GM21528 (cell line): ENCODE data around the gene TSPAN4.

Experiments used
- ATAC-seq: cut with Tn5 transposase; IDR thresholded peaks from one replicate; pipeline ENCODE4 v1.9.1; 2021; ENCODE audit warnings: mild to moderate bottlenecking, moderate library complexity; ENCODE audit not compliant: unreplicated experiment, low FRiP score

TSPAN4 gene

DNA sequence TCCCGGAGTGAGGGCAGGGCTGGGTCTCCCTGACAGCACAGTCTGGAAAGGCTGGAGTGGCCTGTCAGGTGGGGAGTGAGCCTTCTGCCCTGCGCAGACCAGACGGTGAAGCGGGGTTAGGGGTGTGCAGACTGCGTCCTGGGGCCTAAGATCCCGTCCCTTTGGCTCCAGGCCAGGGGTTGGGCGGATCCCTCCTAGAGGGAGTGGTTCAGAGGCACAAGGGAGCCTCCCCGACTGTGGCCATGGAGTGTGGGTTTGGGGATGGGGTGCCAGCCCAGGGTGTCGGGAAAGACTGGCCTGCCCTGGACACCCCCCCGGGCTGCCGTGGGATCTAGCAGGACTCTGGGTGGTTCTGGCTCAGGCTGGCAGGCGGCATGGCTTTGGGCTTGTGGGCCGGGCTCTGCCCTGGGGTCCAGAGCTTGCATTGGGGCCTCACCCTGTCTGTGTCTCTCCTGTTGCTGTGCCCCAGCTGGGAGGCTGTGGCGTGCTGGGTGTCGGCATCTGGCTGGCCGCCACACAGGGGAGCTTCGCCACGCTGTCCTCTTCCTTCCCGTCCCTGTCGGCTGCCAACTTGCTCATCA lies 19.5 kb downstream of the TSPAN4 start:
- no peak for ATAC-seq

DNA sequence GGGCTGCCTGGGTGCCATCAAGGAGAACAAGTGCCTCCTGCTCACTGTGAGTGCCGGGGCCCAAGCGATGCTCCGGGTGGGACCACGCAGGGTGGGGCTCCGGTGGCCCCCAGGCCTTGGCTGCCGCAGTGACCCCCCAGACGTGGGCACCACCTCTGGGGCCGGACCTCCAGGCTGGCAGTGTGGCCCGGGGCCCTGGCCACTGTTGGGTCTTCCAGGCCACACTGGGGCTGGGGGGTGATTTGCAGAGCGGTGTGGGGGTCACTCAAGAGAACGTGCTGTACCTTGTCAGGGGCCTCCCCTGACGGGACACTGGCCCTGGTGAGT lies 20.0 kb downstream of the TSPAN4 start:
- no peak for ATAC-seq

DNA sequence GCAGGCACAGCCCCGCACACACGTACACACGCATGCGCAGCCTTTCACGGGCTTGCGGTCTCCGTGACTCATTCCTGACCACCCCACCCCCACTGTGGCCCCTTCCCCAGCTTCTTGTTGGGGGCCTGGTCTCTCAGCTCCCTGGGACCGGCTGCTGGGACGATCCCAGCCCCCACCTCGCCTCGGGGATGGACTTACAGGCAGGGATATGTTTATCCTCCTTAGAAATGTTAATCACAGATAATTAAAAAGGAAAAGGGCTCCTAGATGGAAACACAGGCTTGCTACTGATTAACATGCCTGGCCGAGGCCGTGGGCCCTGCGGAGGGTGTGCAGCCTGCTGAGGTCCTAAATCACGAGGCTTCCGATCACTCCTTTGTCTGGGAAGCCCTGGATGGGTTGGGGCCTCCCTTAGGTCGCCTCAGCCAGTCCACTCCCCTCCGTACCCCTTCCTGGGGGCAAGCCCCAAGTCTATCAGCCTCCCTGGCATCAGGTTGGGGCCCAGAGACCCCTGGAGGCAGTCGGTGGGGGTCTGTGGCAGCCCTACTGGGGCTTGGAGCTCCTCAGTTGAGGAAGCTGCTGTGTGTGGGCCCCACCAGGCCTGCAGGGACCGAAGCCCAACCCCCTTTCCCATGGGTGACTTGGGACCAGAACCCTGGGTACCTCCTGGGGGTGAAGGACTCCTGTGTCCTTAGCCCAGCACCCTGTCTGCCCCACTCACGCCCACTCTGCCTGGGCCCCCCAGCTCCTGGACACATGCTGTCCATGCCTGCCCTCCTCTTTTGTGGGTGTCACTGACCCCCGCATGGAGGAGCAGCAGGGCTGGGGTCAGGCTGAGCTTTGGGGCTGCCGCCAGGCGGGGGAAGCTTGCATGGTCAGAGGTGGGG lies 20.6 kb downstream of the TSPAN4 start:
- no peak for ATAC-seq

DNA sequence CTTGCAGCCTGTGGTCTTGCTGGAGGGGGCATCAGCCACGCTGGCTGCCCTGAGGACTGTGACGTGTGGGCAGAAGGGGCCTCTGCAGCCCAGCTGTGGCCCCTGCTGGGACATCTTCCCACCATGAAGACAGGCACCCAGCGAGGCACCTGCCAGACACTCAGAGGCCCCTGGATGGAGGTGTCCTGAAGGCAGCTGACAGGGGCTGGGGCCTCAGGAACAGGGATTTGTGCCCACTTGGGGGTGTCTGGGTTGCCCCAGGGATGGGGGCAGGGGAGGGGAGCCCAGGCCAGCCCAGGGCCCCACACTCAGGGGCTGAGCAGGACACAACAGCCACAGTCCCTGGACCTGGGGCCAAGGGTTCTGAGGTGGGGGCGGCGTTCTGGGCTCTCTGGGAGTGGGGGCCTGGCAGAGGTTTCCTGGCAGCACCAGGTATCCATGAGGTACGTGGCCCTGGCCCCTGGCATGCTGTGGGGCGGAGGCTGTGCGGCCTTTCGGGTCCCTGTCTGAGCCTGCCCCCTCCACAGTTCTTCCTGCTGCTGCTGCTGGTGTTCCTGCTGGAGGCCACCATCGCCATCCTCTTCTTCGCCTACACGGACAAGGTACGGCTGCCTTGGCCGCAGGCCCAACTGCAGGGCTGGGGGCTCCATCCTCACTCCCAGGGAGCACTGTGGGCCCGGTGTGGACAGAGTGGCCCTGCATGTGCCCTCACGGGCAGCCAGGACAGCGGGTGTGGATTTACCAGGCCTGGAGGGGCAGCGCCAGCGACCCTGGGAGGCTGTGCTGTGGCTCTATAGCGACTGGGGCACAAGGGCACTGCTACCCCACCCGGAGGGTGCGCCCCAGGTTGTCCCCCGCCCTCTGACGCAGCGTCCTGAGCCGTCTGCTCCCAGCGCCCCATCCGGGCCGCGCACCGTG lies 21.5 kb downstream of the TSPAN4 start:
- ATAC-seq: no peak

DNA sequence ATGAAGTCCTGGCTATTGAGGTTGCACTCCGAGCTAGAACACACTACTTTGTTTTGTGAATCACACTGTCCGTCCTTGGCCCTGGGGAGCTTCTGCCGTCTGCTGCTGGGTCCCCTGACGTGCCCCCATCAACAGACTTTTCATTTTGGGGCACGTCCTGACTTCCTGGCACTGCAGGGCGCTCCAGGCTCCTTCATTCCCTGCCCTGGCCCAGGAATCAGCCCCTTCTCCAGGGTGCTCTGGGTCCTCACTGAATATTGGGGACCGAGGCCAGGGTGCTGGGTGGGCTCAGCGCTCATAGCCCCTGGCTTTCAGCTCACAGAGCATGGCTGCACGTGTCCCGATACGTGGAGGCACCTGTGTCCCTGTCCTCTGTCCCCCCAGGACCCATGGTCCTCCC lies 22.2 kb downstream of the TSPAN4 start:
- ATAC-seq: no peak

DNA sequence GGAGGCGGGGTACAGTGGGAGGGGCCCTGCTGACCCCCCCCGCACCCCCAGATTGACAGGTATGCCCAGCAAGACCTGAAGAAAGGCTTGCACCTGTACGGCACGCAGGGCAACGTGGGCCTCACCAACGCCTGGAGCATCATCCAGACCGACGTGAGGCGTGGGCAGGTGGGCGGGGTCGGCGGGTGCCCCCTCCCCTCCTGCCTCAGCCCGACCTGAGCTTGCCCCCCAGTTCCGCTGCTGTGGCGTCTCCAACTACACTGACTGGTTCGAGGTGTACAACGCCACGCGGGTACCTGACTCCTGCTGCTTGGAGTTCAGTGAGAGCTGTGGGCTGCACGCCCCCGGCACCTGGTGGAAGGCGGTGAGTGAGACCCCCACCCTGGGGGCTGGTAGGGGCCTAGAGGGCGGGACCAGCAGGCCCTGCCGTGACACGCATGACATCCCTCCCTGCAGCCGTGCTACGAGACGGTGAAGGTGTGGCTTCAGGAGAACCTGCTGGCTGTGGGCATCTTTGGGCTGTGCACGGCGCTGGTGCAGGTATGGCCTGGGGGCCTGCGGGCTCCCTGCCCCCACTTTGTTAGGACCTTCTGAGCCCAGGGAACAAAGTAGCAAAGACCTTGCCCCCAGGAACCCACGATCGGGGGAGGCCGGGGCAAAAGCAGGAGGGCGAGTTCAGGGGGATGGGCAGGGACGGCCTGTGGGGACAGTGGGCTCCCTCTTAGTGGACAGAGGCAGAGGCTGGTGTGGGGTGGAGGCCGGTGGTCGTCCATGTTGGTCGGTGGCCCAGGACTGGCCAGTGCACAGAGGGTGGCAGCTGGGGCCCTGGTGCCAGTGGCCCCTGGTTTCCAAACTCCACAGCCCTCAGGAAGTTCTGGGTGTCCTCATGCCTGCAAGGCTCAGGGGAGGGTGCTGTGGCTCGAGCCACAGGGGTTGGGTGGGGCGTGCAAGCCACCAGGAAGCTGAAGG lies 23.1 kb downstream of the TSPAN4 start:
- no peak for ATAC-seq

DNA sequence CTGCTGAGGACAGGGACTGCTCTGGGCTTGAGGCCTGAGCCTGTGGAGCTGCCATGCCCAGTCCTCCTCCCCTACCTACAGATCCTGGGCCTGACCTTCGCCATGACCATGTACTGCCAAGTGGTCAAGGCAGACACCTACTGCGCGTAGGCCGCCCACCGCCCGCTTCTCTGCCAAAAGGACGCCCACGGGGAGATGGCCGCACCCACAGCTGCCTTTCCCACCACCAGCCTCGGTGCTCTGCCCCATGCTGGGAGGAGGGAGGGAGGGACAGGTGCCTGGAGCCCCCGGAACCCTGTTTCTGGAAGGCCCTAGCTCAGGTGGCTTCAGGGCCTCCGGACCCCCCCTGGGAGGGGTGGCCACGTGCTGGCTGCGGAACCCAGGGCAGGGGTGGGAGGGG lies 23.8 kb downstream of the TSPAN4 start:
- no peak for ATAC-seq

DNA sequence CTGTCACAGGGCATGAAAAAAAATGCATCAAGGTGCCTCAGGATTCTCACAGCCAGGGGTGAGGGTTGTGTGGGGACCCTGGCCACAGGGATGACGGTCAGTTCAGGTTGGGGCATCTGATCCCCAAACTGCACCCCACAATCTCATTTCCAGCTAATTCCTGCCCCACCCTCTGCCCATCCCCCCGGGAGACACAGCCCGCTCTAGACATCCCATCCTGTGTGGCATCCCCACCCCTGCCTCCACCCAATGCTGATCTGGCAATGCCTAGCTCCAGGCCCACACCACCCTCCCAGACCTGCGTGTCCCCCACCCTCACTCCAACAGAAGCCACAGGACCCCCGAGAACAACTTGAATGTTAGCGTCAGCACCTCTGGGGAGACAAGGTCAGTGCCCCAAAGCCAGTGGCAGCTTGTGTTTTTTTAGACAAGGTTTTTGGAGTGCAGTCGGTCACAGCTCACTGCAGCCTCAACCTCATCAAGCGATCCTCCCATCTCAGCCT lies 25.3 kb downstream of the TSPAN4 start:
- no peak for ATAC-seq

DNA sequence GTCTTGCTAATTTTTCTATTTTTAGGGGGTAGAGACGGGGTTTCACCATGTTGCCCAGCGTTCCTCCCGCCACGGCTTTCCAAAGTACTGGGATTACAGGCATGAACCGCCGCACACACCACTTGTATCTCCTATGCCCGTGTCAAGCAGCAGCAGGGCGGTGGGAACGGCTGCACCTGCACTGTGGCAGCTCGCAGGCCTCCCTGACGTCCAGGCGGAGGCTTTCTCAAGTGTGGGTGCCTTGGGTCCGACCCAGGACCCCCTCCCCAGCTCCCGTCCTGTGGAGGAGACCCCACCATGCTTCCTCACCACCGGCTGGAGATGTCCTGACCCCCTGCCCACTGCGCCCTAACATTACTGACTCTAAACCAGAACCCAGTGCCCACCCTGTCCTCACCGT lies 25.7 kb downstream of the TSPAN4 start:
- no peak for ATAC-seq

DNA sequence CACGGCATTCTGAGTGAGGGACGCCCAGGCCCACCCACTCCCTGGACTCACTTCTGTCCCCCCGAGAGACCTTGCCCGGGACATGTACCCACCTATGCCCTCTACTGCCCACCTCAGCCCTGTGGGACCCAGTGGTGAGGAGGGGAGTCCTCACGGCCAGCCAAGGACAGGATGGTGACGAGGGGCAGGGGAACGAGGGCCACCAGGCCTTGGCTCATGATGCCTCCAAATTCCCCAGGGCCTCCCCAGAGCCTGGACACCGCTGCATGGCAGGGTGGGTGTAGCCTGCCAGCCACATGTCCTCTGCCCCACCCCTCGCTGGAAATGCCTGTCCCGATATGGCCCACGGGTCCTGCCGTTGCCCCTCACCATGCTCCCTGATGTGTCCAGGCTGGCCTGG lies 26.1 kb downstream of the TSPAN4 start:
- ATAC-seq: no peak

DNA sequence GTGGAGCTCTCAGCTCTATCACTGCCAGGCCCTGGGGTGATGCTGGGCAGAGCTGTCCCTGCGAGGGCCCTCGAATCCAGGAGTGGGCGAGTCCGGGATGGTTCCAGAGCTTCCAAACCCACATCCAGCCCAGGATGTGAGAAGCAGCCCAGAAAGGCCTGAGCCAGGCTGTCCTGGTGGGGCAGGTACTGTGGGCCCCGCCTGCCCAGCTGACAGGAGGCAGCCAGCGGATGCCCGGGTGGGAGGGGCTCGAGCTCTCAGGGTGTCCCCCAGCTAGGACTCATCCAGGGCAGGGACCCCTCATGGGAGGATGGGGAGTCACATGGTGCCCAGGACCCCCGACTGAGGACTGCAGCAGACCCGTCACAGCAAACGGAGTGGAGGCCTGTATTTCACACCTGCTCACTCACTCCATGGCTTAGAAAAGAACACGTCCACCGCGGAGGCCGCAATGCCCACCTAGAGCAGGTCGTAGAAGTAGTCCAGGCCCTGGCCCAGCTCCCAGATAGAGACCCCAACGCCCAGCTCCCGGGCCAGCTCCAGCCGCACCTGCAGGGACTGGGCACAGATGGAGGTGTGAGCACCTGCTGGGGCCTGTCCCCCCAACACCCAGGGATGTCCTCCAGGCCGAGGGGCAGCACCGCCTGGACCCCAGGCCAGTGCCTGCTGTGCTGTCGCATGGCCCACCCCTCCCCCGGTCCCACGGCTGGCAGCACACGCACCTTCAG lies 26.9 kb downstream of the TSPAN4 start:
- ATAC-seq: no peak

DNA sequence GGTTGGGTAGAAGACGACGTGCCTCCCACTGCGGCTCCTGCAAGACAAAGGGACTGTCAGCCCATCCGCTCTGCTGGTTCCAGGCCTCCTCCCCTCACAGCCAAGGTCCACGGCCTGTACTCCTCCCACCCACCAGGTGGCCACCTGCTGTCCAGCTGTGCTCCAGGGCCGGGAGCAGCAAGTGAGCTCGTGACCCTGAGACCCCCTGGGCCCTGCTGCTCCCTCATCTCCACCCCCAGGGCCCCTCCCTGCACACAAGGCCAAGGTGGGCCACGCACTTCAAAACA lies 27.4 kb downstream of the TSPAN4 start:
- no peak for ATAC-seq

DNA sequence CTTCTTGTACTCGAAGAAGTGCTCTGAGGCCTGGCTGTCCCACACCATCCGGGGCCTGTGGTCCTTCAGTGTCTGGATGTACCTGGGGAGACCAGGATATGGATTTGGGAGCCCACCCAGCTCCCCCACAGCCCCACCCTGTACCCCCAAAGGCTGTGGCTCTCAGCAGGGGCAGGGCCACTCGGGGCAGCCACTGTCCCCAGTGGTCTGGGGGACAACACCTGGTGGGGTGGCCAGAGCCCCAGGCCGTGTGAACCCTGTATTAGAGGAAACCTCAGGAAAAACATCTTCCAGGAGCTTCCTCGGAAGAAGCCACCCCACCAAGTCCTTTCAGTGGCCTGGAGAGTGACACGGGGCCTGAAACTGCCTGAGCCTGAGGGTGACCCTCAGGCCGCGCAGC lies 27.8 kb downstream of the TSPAN4 start:
- no peak for ATAC-seq

DNA sequence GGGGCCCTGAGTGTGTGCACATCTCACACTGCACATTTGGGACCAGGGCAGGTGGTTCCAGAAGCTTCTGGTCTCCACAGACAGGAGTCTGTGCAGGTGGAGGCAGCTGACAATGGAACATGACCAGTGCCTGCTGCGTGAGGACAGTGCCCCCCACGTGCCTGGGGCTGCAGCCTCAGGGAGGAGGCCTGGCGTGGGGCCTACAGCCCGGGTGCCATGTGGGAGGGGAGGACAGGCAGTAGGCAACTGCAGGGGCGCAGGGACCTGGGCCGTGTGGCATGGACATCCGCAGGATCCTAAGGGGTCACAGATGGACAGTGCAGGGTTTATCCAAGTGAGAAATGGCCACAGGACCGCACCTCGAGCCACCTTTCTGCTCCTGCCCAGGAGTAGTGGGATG lies 28.8 kb downstream of the TSPAN4 start:
- ATAC-seq: no peak

DNA sequence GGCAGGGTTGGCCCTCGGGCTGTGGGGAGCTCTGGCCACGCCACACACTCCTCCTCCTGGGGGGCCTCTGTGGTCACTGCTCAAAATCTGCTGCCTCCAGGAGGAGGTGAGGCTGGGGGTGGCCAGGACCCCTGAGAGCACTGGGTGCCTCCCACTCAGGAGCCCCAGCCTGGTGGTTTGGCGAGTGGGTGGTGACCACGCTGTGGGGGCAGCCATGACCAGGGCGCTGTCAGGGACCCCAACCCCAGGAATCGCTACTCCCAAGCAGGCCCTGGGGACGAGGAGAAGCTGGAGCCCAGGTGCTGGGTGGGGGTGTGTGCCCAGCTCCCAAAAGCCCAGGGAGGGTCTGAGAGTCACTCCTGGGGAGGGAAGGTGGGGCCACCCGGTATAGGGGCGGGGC lies 30.1 kb downstream of the TSPAN4 start:
- no peak for ATAC-seq

DNA sequence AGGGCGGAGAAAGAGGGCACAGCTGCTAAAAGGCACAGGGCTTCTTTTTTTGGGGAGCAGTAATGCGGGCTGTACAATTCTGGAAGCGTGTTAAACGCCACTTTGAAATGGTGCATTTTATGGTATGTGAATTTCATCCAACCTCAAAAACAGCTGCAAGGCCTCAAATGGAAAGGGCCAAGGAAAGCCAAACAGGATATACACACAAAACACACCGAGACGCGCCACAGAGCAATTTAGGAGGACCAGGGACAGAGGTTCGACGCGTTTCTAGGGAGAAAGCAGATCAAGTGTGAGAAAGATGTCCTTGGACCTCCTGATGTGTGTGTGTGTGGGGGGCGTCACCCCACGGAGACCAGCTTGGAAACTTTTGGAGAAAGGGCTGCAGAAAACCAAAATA lies 31.1 kb downstream of the TSPAN4 start:
- no peak for ATAC-seq

DNA sequence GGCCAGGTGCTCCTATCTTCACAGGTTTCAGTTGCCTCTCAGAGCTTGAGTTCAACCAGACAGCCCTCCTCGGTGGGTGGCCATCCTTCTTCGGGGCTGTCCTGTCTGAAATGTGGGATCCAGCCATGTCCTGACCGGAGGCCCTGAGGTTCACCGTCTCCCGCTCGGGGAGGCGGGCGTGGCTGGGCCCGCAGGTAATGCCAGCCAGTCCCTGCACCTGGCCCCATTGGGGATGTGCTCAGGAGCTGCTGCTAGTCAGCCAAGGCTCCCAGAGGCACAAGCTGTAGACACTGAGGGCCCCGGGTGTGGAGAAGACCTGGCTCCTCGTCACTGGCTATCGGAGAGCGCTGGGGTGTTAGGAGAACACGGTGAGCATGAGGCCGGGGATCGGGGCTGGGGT lies 32.6 kb downstream of the TSPAN4 start:
- no peak for ATAC-seq

DNA sequence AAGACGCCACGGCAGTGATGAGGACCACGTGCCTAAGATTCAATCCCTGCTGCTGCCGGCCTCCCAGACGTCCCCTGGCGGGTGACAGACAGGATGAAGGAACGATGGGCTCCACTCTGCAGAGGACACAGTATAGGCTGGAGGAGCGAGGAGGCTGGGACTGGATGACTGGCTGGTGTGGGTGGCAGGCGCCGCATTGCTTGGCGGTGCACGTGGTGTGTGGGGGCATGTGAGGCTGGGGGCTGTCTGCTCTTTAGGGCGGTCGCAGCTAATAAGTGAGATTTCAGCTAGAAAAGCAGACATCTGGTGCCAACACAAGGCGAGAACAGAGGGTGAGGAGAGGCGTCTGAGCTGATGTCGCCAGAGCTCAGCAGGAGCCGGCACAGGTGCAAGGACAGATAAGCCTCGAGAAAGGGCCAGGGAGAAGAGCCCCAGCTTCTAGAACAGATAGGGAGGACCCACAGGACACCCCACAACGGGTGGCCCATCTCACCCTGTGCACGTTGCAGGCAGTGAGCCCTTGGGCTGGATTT lies 33.2 kb downstream of the TSPAN4 start:
- ATAC-seq: no peak

DNA sequence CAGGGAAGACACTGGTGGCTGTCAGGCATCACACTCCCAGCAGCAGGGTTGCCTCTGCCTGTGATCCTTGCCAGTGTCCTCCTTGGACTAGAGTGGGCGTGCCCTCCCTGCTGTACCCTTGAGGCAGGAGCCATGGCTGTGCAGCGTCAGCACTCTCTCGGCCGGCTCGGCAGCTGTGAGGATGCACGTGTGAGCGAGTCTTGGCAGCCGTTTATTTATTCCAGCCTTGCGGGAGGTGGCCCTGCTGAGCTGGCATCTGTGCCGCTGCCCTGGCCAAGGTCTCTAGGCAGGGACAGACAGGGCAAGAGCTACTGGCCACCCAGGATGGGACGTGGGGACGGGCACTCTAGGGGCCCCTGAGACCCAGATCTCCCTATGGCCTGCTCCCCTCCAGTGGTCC lies 33.9 kb downstream of the TSPAN4 start:
- ATAC-seq: no peak
